Peyer's patch (tissue), 4 donors: ENCODE measurements around the gene KIF1A.

Source experiments
- CTCF ChIP-seq, 6 experiments: fragments of 450-650 bp in 4 of 6; fragments of 200-600 bp in 2 of 6; sonication (generic) in 1 of 6; IDR thresholded peaks; one replicate each; pipeline ENCODE4 v1.5.1; 2017 to 2019; ENCODE audit warnings: antibody characterized with exemption in 6 of 6, mild to moderate bottlenecking in 3 of 6, moderate library complexity in 1 of 6
- POLR2A ChIP-seq, 2 donors: fragments of 450-650 bp; IDR thresholded peaks; one replicate each; pipeline ENCODE4 v1.5.1; 2017; ENCODE audit warnings: antibody characterized with exemption in 2 of 2, mild to moderate bottlenecking in 2 of 2, moderate library complexity in 2 of 2

- no peak for TF ChIP-seq CTCF (IDR thresholded peaks at IDR 0.05)
- TF ChIP-seq POLR2A (IDR thresholded peaks at IDR 0.05): no peak
Observed at GRCh38 chr2:240803191-240803590, 16.8 kb downstream of the KIF1A start.
